Neural cell (in vitro differentiated cells): ENCODE measurements around the gene CDH4. TPM values are rescaled to one million over a fixed set of nuclear protein-coding genes. Genes with fewer than 3 reads are reported as not detected.

Experiments used
- H2AFZ ChIP-seq: fragments of 200-600, 300-800 bp; sonication (generic), shearing (Covaris generic); 2 replicates; pipeline ENCODE4 v1.6.0; 2014; ENCODE audit warnings: low read depth, mild to moderate bottlenecking, antibody characterized with exemption, low read length, moderate library complexity
- H3F3A ChIP-seq: fragments of 200-600 bp; shearing (Covaris generic); 2 replicates; pipeline ENCODE4 v1.6.1; 2016; ENCODE audit warnings: mild to moderate bottlenecking, moderate library complexity, mixed read lengths, antibody characterized with exemption, low read length; ENCODE audit not compliant: insufficient read depth, poor library complexity, severe bottlenecking
- H3K27ac ChIP-seq: fragments of 200-600, 300-800 bp; sonication (generic), shearing (Covaris generic); 2 replicates; pipeline ENCODE4 v1.5.1; 2014; ENCODE audit warnings: mild to moderate bottlenecking, low read length, moderate library complexity
- H3K27me3 ChIP-seq: fragments of 300-800, 200-600 bp; sonication (generic), shearing (Covaris generic); 2 replicates; pipeline ENCODE4 v1.6.0; 2014; ENCODE audit warnings: mild to moderate bottlenecking, low read depth, low read length, moderate library complexity; ENCODE audit not compliant: insufficient read depth
- H3K36me3 ChIP-seq: fragments of 300-800, 200-600 bp; sonication (generic), shearing (Covaris generic); 2 replicates; pipeline ENCODE4 v1.5.1; 2014; ENCODE audit warnings: mild to moderate bottlenecking, antibody characterized with exemption, low read length, moderate library complexity; ENCODE audit not compliant: insufficient read depth
- H3K4me2 ChIP-seq: fragments of 300-800, 200-600 bp; sonication (generic), shearing (Covaris generic); 2 replicates; pipeline ENCODE4 v1.6.0; 2014; ENCODE audit warnings: mild to moderate bottlenecking, low read length
- H3K4me3 ChIP-seq: fragments of 300-800, 200-600 bp; sonication (generic), shearing (Covaris generic); 2 replicates; pipeline ENCODE4 v1.5.1; 2014; ENCODE audit warnings: mild to moderate bottlenecking, low read length, moderate library complexity
- H3K79me2 ChIP-seq: fragments of 200-600 bp; shearing (Covaris generic); replicated peaks from 2 replicates; pipeline ENCODE4 v1.6.0; 2014; ENCODE audit warnings: mild to moderate bottlenecking, low read length, moderate library complexity; ENCODE audit not compliant: insufficient read depth
- H3K9ac ChIP-seq: fragments of 300-800, 200-600 bp; sonication (generic), shearing (Covaris generic); 2 replicates; pipeline ENCODE4 v1.6.1; 2016; ENCODE audit warnings: mild to moderate bottlenecking, low read length, mixed read lengths
- H3K9me2 ChIP-seq: fragments of 200-600 bp; shearing (Covaris generic); 2 replicates; pipeline ENCODE4 v1.6.1; 2016; ENCODE audit warnings: mild to moderate bottlenecking, low read length, mixed read lengths; ENCODE audit not compliant: insufficient read depth
- H3K9me3 ChIP-seq: fragments of 200-600, 300-800 bp; sonication (generic), shearing (Covaris generic); 2 replicates; pipeline ENCODE4 v1.6.1; 2016; ENCODE audit warnings: mild to moderate bottlenecking, mixed run types, low read length, moderate library complexity, mixed read lengths
- H4K20me1 ChIP-seq: fragments of 200-600 bp; shearing (Covaris generic); 2 replicates; pipeline ENCODE4 v1.6.1; 2016; ENCODE audit warnings: mild to moderate bottlenecking, mixed run types; ENCODE audit not compliant: insufficient read depth
- CTCF ChIP-seq: fragments of 450-650 bp; IDR thresholded peaks from 2 replicates; pipeline ENCODE4 v1.5.1; 2014; ENCODE audit warnings: antibody characterized with exemption, mild to moderate bottlenecking, moderate library complexity; ENCODE audit not compliant: poor library complexity, severe bottlenecking
- EP300 ChIP-seq: fragments of 450-650 bp; conservative IDR thresholded peaks from 2 replicates; pipeline ENCODE4 v1.6.1; 2014; ENCODE audit warnings: antibody characterized with exemption, mild to moderate bottlenecking, moderate library complexity; ENCODE audit not compliant: poor library complexity, severe bottlenecking
- EZH2 ChIP-seq: fragments of 200-600, 300-800 bp; shearing (Covaris generic), sonication (generic); IDR thresholded peaks from 2 replicates; pipeline ENCODE4 v1.6.1; 2014; ENCODE audit warnings: antibody characterized with exemption, low read length, borderline replicate concordance, mild to moderate bottlenecking; ENCODE audit not compliant: insufficient read depth, poor library complexity, severe bottlenecking
- MXI1 ChIP-seq: fragments of 450-650 bp; conservative IDR thresholded peaks from 2 replicates; pipeline ENCODE4 v1.6.1; 2014; ENCODE audit warnings: antibody characterized with exemption, mild to moderate bottlenecking; ENCODE audit not compliant: poor library complexity, severe bottlenecking
- POLR2AphosphoS5 ChIP-seq: IDR thresholded peaks from 2 replicates; pipeline ENCODE4 v1.6.1; 2012
- RAD21 ChIP-seq: fragments of 450-650 bp; conservative IDR thresholded peaks from 2 replicates; pipeline ENCODE4 v1.6.1; 2014; ENCODE audit warnings: antibody characterized with exemption, mild to moderate bottlenecking, moderate library complexity
- REST ChIP-seq: IDR thresholded peaks from 2 replicates; pipeline ENCODE4 v1.6.1; 2012; ENCODE audit warnings: borderline replicate concordance
- SMC3 ChIP-seq: fragments of 450-650 bp; conservative IDR thresholded peaks from 2 replicates; pipeline ENCODE4 v1.6.1; 2014; ENCODE audit warnings: antibody characterized with exemption, mild to moderate bottlenecking, moderate library complexity; ENCODE audit not compliant: poor library complexity
- TAF1 ChIP-seq: IDR thresholded peaks from 2 replicates; pipeline ENCODE4 v1.6.1; 2012; ENCODE audit warnings: low read depth
- polyA plus RNA-seq: library from polyadenylated mRNA; depleted of rRNA; stranded (reverse); fragments of >200 nt; gene quantifications from 2 replicates; pipeline ENCODE4 v1.2.3, GENCODE V29; 2014

The CDH4 gene
- polyA plus RNA-seq, 1 donor from 2014 or later = 24.6 TPM

- Histone ChIP-seq H2AFZ (no peak overlapping the region), H3K27ac (no peak overlapping the region), H3K4me2 (no peak overlapping the region), H3K9me3 (no peaks in the 10 kb centered on the region), H3K9me2 (no peaks in the 10 kb centered on the region), H3K9ac (no peak overlapping the region), H3K4me3 (no peak overlapping the region), H3K36me3 (no peaks in the 10 kb centered on the region), H3K79me2 (no peaks in the 10 kb centered on the region), H3F3A (no peaks in the 10 kb centered on the region), H3K27me3 (no peaks in the 10 kb centered on the region), H4K20me1 (no peaks in the 10 kb centered on the region)
- no peak for TF ChIP-seq EZH2
- TF ChIP-seq REST = no peak
- no peak for TF ChIP-seq RAD21
- no peak for TF ChIP-seq MXI1
- no peak for TF ChIP-seq CTCF
- TF ChIP-seq POLR2AphosphoS5 = no peak
- TF ChIP-seq TAF1 = no peak
- TF ChIP-seq SMC3 = no peak
- no peak for TF ChIP-seq EP300
Observed at GRCh38 chr20:61538183-61538942, 286.3 kb downstream of the CDH4 start.

GRCh38 chr20:61538943-61539265 is 286.8 kb downstream of the CDH4 start:
- no peak overlapping the region for H2AFZ ChIP-seq
- H4K20me1 ChIP-seq = no peaks in the 10 kb centered on the region
- no peak overlapping the region for H3K4me2 ChIP-seq
- H3K9me3 ChIP-seq = no peaks in the 10 kb centered on the region
- no peaks in the 10 kb centered on the region for H3K27me3 ChIP-seq
- H3K27ac ChIP-seq = no peak overlapping the region
- no peaks in the 10 kb centered on the region for H3K79me2 ChIP-seq
- no peak overlapping the region for H3K4me3 ChIP-seq
- no peak for TF ChIP-seq RAD21
- TF ChIP-seq EP300 = no peak
- TF ChIP-seq EZH2 = no peak
- TF ChIP-seq MXI1 = no peak
- no peak for TF ChIP-seq TAF1
- no peak overlapping the region for H3K9ac ChIP-seq
- no peaks in the 10 kb centered on the region for H3K9me2 ChIP-seq
- H3F3A ChIP-seq = no peaks in the 10 kb centered on the region
- no peaks in the 10 kb centered on the region for H3K36me3 ChIP-seq
